Brain microvascular endothelial cell (primary cell): Measurements from ENCODE around the gene ASIC1.

Source experiments
- DNase-seq: peaks from one replicate; pipeline ENCODE4 v3.0.0-alpha.2; 2020
- H3K27ac ChIP-seq: fragments of 250-450 bp; sonication (Bioruptor Pico); 2 replicates; pipeline ENCODE4 v1.5.1; 2020; ENCODE audit warnings: mild to moderate bottlenecking, moderate library complexity
- H3K27me3 ChIP-seq: fragments of 250-450 bp; sonication (Bioruptor Pico); replicated peaks from 2 replicates; pipeline ENCODE4 v1.5.1; 2020; ENCODE audit warnings: mild to moderate bottlenecking
- H3K36me3 ChIP-seq: fragments of 250-450 bp; sonication (Bioruptor Pico); replicated peaks from 2 replicates; pipeline ENCODE4 v1.5.1; 2020; ENCODE audit warnings: mild to moderate bottlenecking
- H3K4me3 ChIP-seq: 2 replicates; pipeline ENCODE4 v1.5.1; 2011; ENCODE audit warnings: low read depth, mild to moderate bottlenecking, control low read depth, low read length, moderate library complexity
- CTCF ChIP-seq: IDR thresholded peaks from 2 replicates; pipeline ENCODE4 v1.5.1; 2011; ENCODE audit warnings: low read depth, mild to moderate bottlenecking, moderate library complexity, low read length, control low read depth, inconsistent platforms; ENCODE audit errors: missing control alignments
- in situ Hi-C: cut with HindIII; loops from 2 replicates; pipeline ENCODE4 v1.10.0; 2017; ENCODE audit warnings: low sequenced_read_pairs, low pct_ligation_motif_present

The ASIC1 gene

GRCh38 chr12:50060120-50060468 is 2.7 kb downstream of the ASIC1 start:
- no peaks in the 10 kb centered on the region for H3K36me3 ChIP-seq
- no peak for TF ChIP-seq CTCF
- no peak overlapping the region for H3K27ac ChIP-seq
- DNase-seq = no peak
- in situ Hi-C loops = no loop called here
- H3K4me3 ChIP-seq = no peak overlapping the region
- H3K27me3 ChIP-seq = no peaks in the 10 kb centered on the region

GRCh38 chr12:50061171-50061570 is 3.8 kb downstream of the ASIC1 start:
- Histone ChIP-seq H3K27me3 (no peaks in the 10 kb centered on the region), H3K4me3 (no peak overlapping the region), H3K36me3 (no peaks in the 10 kb centered on the region), H3K27ac (no peak overlapping the region)
- no peak for TF ChIP-seq CTCF
- in situ Hi-C loops = no loop called here
- DNase-seq = no peak

- Histone ChIP-seq H3K36me3 (no peaks in the 10 kb centered on the region), H3K4me3 (no peak overlapping the region), H3K27me3 (no peaks in the 10 kb centered on the region), H3K27ac (no peak overlapping the region)
- TF ChIP-seq CTCF = no peak
- in situ Hi-C loops = no loop called here
- DNase-seq = no peak
These were observed 4.7 kb downstream of the ASIC1 start for GRCh38 chr12:50061946-50062686.

- no peaks in the 10 kb centered on the region for H3K36me3 ChIP-seq
- in situ Hi-C loops = no loop called here
- no peak for DNase-seq
These were observed 5.5 kb downstream of the ASIC1 start for GRCh38 chr12:50062728-50063460.

GRCh38 chr12:50065726-50066310 is 8.4 kb downstream of the ASIC1 start:
- H3K4me3 ChIP-seq = no peak overlapping the region
- H3K27ac ChIP-seq = no peak overlapping the region

More at GRCh38 chr12:50062728-50063460, 5.5 kb downstream of the ASIC1 start:
- H3K27me3 ChIP-seq = no peaks in the 10 kb centered on the region
- H3K4me3 ChIP-seq = no peak overlapping the region
- no peak for TF ChIP-seq CTCF
- H3K27ac ChIP-seq = no peak overlapping the region

More at GRCh38 chr12:50065726-50066310, 8.4 kb downstream of the ASIC1 start:
- Histone ChIP-seq H3K36me3 (no peaks in the 10 kb centered on the region), H3K27me3 (no peaks in the 10 kb centered on the region)
- in situ Hi-C loops = loop anchor here (5.0 kb wide), 1 partner anchor 99 kb away; no protein-coding TSS in a partner anchor
- DNase-seq = no peak
- TF ChIP-seq CTCF = no peak
